ENCODE data around the gene TSPO.
A peak's percentile ranks its signal among the peaks of the same experiment; 100 is the strongest.
"Not testable (repeated sequence)": the region's sequence is repeated elsewhere in the genome, so short reads cannot be mapped to it uniquely, and the experiment has no call there.

TSPO gene

GRCh38 chr22:43145371-43145770 is 6.0 kb upstream of the TSPO start:
- not testable (repeated sequence) for H3K27me3 Mint-ChIP-seq, H3K9me3 Mint-ChIP-seq, H3K27ac Mint-ChIP-seq, H3K4me3 Mint-ChIP-seq, DNase-seq
- peaks cover 38% of the 10 kb centered on the region for H3K4me1 Mint-ChIP-seq (ENCODE audit: low read depth)
- H3K36me3 Mint-ChIP-seq (ENCODE audit: low read depth), result peaks cover 19% of the 10 kb centered on the region

- not testable (repeated sequence) for H3K27ac Mint-ChIP-seq; H3K9me3 Mint-ChIP-seq; DNase-seq; H3K4me3 Mint-ChIP-seq; H3K36me3 Mint-ChIP-seq (ENCODE audit: low read depth); H3K27me3 Mint-ChIP-seq
- H3K4me1 Mint-ChIP-seq (ENCODE audit: low read depth), result peaks cover 37% of the 10 kb centered on the region
These were observed 5.0 kb upstream of the TSPO start for GRCh38 chr22:43146332-43146731.

GRCh38 chr22:43147821-43148220 is 3.5 kb upstream of the TSPO start:
- Mint-ChIP-seq H3K27me3 (no peaks in the 10 kb centered on the region), H3K36me3 (ENCODE audit: low read depth) (peaks cover 4% of the 10 kb centered on the region), H3K4me3 (no peak overlapping the region), H3K4me1 (ENCODE audit: low read depth) (peaks cover 31% of the 10 kb centered on the region), H3K27ac (peak overlapping the region; percentile 13), H3K9me3 (no peaks in the 10 kb centered on the region)
- DNase-seq, result no peak

- H3K27me3 Mint-ChIP-seq, result no peaks in the 10 kb centered on the region
- H3K36me3 Mint-ChIP-seq (ENCODE audit: low read depth), result peaks cover 3% of the 10 kb centered on the region
- H3K4me1 Mint-ChIP-seq (ENCODE audit: low read depth), result peaks cover 30% of the 10 kb centered on the region
- DNase-seq, result no peak
- H3K27ac Mint-ChIP-seq, result no peak overlapping the region
- H3K9me3 Mint-ChIP-seq, result no peaks in the 10 kb centered on the region
- H3K4me3 Mint-ChIP-seq, result no peak overlapping the region
These were observed 2.8 kb upstream of the TSPO start for GRCh38 chr22:43148581-43148980.

DNA sequence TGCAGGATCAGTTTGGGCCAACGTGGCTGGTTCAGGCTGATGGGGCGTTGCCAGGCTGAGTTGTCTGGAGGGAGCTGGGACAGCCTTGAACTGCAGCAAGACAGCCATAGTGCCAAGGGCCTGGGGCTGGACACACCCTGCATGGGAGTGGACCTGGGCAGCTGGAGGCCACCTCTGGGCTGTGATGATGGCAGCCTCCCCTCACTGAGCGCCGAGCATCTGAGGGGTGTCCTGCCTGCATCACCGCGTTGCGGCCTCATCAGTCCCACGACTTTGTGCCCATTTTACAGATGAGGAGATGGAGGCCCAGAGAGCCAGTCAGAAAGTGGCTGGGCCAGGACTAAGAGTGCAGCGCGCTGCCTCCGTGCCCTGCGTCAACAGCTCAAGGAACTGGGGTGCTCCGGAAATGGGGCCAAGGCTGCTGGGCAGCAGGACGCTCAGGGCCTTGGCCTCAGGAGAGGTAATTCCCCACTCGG is 590 bp upstream of the TSPO start:
- DNase-seq, result no peak
- peak overlapping the region; percentile 93 for H3K27ac Mint-ChIP-seq
- no peaks in the 10 kb centered on the region for H3K9me3 Mint-ChIP-seq
- peaks cover 10% of the 10 kb centered on the region for H3K36me3 Mint-ChIP-seq (ENCODE audit: low read depth)
- peak overlapping the region; percentile 85 for H3K4me3 Mint-ChIP-seq
- peaks cover 37% of the 10 kb centered on the region for H3K4me1 Mint-ChIP-seq (ENCODE audit: low read depth)
- no peaks in the 10 kb centered on the region for H3K27me3 Mint-ChIP-seq

GRCh38 chr22:43152003-43152356 is 621 bp downstream of the TSPO start:
- Mint-ChIP-seq H3K27me3 (no peaks in the 10 kb centered on the region), H3K9me3 (no peaks in the 10 kb centered on the region), H3K27ac (peak overlapping the region; percentile 71), H3K36me3 (ENCODE audit: low read depth) (peaks cover 10% of the 10 kb centered on the region), H3K4me3 (peak overlapping the region; percentile 85), H3K4me1 (ENCODE audit: low read depth) (peaks cover 38% of the 10 kb centered on the region)
- DNase-seq, result no peak

GRCh38 chr22:43152357-43153071 is 1.2 kb downstream of the TSPO start:
- Mint-ChIP-seq H3K9me3 (no peaks in the 10 kb centered on the region), H3K4me1 (ENCODE audit: low read depth) (peaks cover 33% of the 10 kb centered on the region), H3K36me3 (ENCODE audit: low read depth) (peaks cover 10% of the 10 kb centered on the region), H3K27ac (peak overlapping the region; percentile 66), H3K27me3 (no peaks in the 10 kb centered on the region), H3K4me3 (peak overlapping the region; percentile 85)
- DNase-seq, result peak; percentile 75

DNA sequence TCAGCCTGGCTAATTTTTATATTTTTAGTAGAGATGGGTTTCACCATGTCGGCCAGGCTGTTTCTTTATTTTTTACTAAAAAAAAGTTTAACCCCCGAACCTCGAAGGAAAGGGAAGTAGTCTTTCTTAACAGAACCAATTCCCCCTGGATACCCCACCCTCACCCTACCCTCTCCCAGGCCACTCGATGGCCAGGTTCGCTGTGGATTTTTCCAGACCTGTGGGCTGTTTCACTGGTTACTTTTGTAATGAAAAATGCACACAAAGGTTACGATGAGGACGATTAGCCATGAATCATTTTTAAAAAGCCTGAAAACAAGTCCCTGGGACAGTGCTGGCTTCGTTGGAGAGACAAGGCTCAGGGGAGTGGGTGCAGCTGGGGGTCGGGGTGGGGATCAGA is 2.5 kb downstream of the TSPO start:
- no peak overlapping the region for H3K27ac Mint-ChIP-seq
- peaks cover 15% of the 10 kb centered on the region for H3K36me3 Mint-ChIP-seq (ENCODE audit: low read depth)
- H3K27me3 Mint-ChIP-seq, result no peaks in the 10 kb centered on the region
- H3K9me3 Mint-ChIP-seq, result no peaks in the 10 kb centered on the region
- no peak for DNase-seq
- peak overlapping the region; percentile 10 for H3K4me3 Mint-ChIP-seq
- H3K4me1 Mint-ChIP-seq (ENCODE audit: low read depth), result peaks cover 28% of the 10 kb centered on the region

DNA sequence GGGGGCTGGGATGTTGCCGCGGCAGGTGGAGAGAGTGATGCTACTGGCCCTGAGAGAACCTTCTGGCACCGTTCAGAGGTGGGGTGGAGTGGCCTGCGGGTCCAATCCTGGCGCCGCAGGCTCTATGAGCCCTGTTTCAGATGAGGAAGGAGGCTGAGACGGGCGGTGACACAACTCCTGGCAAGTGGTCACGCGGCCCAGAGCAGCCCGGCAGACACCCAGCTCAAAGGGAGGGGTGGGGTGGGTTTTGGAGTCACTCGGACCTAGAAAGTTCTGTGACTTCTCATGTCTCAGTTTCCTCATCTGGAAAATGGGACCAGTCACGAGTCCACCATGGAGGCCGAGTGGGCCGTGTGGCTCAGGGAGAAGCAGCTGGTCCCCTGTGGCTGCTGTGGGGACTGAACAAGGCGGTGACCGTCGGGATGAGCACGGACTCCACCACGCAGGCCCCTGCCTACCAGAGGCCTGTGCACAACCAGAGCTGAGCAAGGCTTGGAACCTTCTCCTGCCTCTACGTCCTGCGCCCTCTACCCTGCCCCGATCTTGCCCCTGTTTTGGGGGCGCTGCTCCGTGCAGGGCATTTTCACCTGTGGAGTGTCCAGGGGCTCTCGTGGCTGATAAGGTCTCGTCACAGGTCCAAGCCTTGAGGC is 3.7 kb downstream of the TSPO start:
- H3K4me3 Mint-ChIP-seq, result no peak overlapping the region
- H3K27me3 Mint-ChIP-seq, result no peaks in the 10 kb centered on the region
- H3K9me3 Mint-ChIP-seq, result no peaks in the 10 kb centered on the region
- no peak for DNase-seq
- peaks cover 28% of the 10 kb centered on the region for H3K4me1 Mint-ChIP-seq (ENCODE audit: low read depth)
- H3K27ac Mint-ChIP-seq, result peak overlapping the region; percentile 29
- H3K36me3 Mint-ChIP-seq (ENCODE audit: low read depth), result peaks cover 22% of the 10 kb centered on the region

- H3K36me3 Mint-ChIP-seq (ENCODE audit: low read depth), result peaks cover 26% of the 10 kb centered on the region
- no peaks in the 10 kb centered on the region for H3K27me3 Mint-ChIP-seq
- no peaks in the 10 kb centered on the region for H3K9me3 Mint-ChIP-seq
- H3K4me1 Mint-ChIP-seq (ENCODE audit: low read depth), result peaks cover 25% of the 10 kb centered on the region
- peak overlapping the region; percentile 37 for H3K27ac Mint-ChIP-seq
- DNase-seq, result no peak
- H3K4me3 Mint-ChIP-seq, result no peak overlapping the region
These were observed 4.4 kb downstream of the TSPO start for GRCh38 chr22:43155789-43156188.

- H3K4me3 Mint-ChIP-seq, result no peak overlapping the region
- peaks cover 21% of the 10 kb centered on the region for H3K4me1 Mint-ChIP-seq (ENCODE audit: low read depth)
- no peaks in the 10 kb centered on the region for H3K9me3 Mint-ChIP-seq
- no peak for DNase-seq
- no peaks in the 10 kb centered on the region for H3K27me3 Mint-ChIP-seq
- H3K36me3 Mint-ChIP-seq (ENCODE audit: low read depth), result peaks cover 29% of the 10 kb centered on the region
- peak overlapping the region; percentile 37 for H3K27ac Mint-ChIP-seq
These were observed 5.1 kb downstream of the TSPO start for GRCh38 chr22:43156413-43156812.

DNA sequence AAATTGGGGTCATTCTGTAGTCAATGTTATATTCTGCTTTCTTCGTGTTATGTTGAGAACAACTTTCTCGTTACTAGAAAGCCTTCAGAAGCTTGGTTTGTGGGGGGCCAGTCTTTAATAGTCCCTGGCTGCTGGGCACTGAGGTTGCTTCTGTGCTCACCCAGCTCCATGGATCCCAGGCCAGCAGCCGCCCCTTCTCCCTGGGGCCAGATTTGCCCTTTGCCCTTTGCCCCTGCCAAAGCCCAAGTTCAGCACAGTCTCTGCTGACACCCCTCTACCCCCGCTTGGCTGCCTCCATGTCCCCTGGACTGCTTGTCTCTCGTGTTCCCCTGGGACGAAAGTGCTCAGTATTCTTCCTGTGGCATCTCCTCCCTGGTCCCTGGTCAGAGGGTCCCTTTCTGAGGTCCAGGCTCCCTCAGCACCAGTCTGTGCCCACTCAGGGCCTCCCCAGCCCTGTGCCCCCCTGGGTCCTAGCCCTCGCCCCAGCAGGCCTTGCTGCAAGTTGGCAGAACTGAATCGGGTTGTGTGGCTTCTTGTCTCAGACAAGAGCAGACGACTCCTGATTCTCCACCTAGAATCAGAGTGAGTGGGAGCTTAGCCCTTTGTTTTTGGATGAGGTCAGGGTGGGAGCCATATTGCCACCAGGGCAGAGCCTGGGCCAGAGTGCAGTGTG is 6.7 kb downstream of the TSPO start:
- H3K27ac Mint-ChIP-seq, result peak overlapping the region; percentile 47
- no peaks in the 10 kb centered on the region for H3K27me3 Mint-ChIP-seq
- H3K4me3 Mint-ChIP-seq, result no peak overlapping the region
- H3K36me3 Mint-ChIP-seq (ENCODE audit: low read depth), result peaks cover 36% of the 10 kb centered on the region
- H3K9me3 Mint-ChIP-seq, result no peaks in the 10 kb centered on the region
- no peak for DNase-seq
- H3K4me1 Mint-ChIP-seq (ENCODE audit: low read depth), result peaks cover 17% of the 10 kb centered on the region

DNA sequence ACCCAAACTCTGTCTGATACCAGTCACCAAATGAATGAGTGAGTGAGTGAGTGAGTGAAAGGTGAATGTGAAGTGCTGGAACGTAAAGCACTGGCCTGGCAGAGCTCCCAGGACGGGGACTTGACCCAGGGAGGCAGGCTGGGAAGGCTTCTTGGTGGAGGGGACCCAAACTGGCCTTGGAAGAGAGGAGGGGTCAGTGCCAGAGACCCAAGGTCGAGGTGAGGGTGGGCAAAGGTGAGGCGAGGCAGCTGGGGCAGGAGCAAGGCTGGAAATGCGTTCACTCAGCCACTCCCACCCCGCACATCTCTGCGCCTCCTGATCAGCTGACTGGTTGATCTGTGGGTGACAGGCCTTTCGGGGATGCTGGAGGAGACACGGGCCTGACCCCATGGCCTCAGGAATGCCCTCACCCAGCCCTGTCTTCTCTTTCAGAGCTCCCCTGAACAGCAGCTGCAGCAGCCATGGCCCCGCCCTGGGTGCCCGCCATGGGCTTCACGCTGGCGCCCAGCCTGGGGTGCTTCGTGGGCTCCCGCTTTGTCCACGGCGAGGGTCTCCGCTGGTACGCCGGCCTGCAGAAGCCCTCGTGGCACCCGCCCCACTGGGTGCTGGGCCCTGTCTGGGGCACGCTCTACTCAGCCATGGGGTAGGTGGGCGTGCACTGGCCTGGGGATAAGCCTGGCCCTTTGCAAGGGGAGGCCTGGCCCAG is 7.6 kb downstream of the TSPO start:
- H3K4me3 Mint-ChIP-seq, result no peak overlapping the region
- no peaks in the 10 kb centered on the region for H3K27me3 Mint-ChIP-seq
- H3K36me3 Mint-ChIP-seq (ENCODE audit: low read depth), result peaks cover 39% of the 10 kb centered on the region
- H3K4me1 Mint-ChIP-seq (ENCODE audit: low read depth), result peaks cover 16% of the 10 kb centered on the region
- H3K9me3 Mint-ChIP-seq, result no peaks in the 10 kb centered on the region
- no peak for DNase-seq
- no peak overlapping the region for H3K27ac Mint-ChIP-seq

- Mint-ChIP-seq H3K4me1 (ENCODE audit: low read depth) (peaks cover 14% of the 10 kb centered on the region), H3K4me3 (no peak overlapping the region), H3K36me3 (ENCODE audit: low read depth) (peaks cover 42% of the 10 kb centered on the region), H3K9me3 (no peaks in the 10 kb centered on the region), H3K27me3 (no peaks in the 10 kb centered on the region), H3K27ac (no peak overlapping the region)
- DNase-seq, result no peak
These were observed 8.3 kb downstream of the TSPO start for GRCh38 chr22:43159484-43160178.

Data from activated T-cell treated with anti-CD3 and anti-CD28 coated beads, Interleukin-2, amount 50 U/mL, for 24 hours (primary cell).